Parathyroid adenoma (tissue), 2 donors: Measurements from ENCODE around the gene CHST8.

ENCODE experiments used
- H2AFZ ChIP-seq: fragments of 300-600 bp; sonication (generic); one replicate; pipeline ENCODE4 v1.7.0; 2017; ENCODE audit warnings: antibody characterized with exemption, mild to moderate bottlenecking
- H3K27ac ChIP-seq: fragments of 300-600 bp; sonication (generic); one replicate; pipeline ENCODE4 v1.7.0; 2017
- H3K27me3 ChIP-seq: fragments of 300-600 bp; sonication (generic); one replicate; pipeline ENCODE4 v1.7.0; 2017; ENCODE audit warnings: low read length; ENCODE audit not compliant: control insufficient read depth, insufficient read depth
- H3K36me3 ChIP-seq: fragments of 300-600 bp; sonication (generic); one replicate; pipeline ENCODE4 v1.7.0; 2017; ENCODE audit warnings: low read length; ENCODE audit not compliant: control insufficient read depth, insufficient read depth
- H3K4me1 ChIP-seq: fragments of 300-600 bp; sonication (generic); one replicate; pipeline ENCODE4 v1.7.0; 2017; ENCODE audit warnings: control low read depth
- H3K4me2 ChIP-seq: fragments of 300-600 bp; sonication (generic); one replicate; pipeline ENCODE4 v1.7.0; 2017; ENCODE audit warnings: low read length
- H3K4me3 ChIP-seq: fragments of 300-600 bp; sonication (generic); one replicate; pipeline ENCODE4 v1.7.0; 2017; ENCODE audit warnings: low read depth, low read length
- H3K79me2 ChIP-seq: fragments of 300-600 bp; sonication (generic); one replicate; pipeline ENCODE4 v1.7.0; 2017; ENCODE audit warnings: control low read depth
- H3K9ac ChIP-seq: fragments of 300-600 bp; sonication (generic); one replicate; pipeline ENCODE4 v1.7.0; 2017; ENCODE audit warnings: mild to moderate bottlenecking
- H3K9me3 ChIP-seq: fragments of 300-600 bp; sonication (generic); one replicate; pipeline ENCODE4 v1.7.0; 2017; ENCODE audit warnings: low read length; ENCODE audit not compliant: control insufficient read depth
- TF ChIP-seq, protein P1 (sequence below): fragments of 300-600 bp; sonication (generic); IDR thresholded peaks from one replicate; pipeline ENCODE4 v1.7.0; 2017; ENCODE audit warnings: antibody characterized with exemption, mild to moderate bottlenecking
- donor health status: primary hyperparathyroidism.

The CHST8 gene

DNA sequence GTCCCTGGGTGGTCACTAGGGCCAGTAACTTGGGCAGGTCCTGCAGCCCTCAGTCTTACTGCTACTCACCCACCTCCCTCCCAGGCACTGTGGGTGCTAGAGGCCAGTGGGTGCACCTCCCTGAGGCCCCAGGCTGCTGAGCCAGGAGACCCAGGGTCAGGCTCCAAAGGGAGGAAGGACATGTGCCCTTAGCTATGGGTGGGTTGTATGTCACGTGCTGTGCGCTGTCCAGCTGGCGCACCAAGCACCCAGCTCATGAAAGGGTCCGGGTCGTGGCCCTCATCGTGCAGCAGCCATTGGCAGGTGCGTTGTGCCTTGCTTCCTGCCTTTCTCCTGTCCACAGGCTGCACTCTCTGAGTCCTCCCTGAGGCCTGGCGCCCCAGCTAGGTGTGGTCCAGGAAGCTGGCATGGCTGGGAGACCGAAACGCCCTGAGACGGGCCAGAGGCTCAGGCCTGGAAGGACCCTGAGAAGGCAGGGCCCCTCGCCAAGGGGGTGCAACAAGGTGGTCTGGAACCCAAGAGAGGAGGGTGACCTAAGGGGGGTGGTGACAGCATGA is 127.9 kb downstream of the CHST8 start:
- Histone ChIP-seq H3K9ac (no peak overlapping the region), H3K4me2 (no peak overlapping the region), H3K36me3 (no peaks in the 10 kb centered on the region), H3K27ac (no peak overlapping the region), H3K4me1 (no peaks in the 10 kb centered on the region), H3K9me3 (no peaks in the 10 kb centered on the region), H3K79me2 (no peaks in the 10 kb centered on the region), H3K27me3 (no peaks in the 10 kb centered on the region), H3K4me3 (no peak overlapping the region), H2AFZ (no peak overlapping the region)
- TF ChIP-seq, protein P1, sequence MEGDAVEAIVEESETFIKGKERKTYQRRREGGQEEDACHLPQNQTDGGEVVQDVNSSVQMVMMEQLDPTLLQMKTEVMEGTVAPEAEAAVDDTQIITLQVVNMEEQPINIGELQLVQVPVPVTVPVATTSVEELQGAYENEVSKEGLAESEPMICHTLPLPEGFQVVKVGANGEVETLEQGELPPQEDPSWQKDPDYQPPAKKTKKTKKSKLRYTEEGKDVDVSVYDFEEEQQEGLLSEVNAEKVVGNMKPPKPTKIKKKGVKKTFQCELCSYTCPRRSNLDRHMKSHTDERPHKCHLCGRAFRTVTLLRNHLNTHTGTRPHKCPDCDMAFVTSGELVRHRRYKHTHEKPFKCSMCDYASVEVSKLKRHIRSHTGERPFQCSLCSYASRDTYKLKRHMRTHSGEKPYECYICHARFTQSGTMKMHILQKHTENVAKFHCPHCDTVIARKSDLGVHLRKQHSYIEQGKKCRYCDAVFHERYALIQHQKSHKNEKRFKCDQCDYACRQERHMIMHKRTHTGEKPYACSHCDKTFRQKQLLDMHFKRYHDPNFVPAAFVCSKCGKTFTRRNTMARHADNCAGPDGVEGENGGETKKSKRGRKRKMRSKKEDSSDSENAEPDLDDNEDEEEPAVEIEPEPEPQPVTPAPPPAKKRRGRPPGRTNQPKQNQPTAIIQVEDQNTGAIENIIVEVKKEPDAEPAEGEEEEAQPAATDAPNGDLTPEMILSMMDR, result no peak

DNA sequence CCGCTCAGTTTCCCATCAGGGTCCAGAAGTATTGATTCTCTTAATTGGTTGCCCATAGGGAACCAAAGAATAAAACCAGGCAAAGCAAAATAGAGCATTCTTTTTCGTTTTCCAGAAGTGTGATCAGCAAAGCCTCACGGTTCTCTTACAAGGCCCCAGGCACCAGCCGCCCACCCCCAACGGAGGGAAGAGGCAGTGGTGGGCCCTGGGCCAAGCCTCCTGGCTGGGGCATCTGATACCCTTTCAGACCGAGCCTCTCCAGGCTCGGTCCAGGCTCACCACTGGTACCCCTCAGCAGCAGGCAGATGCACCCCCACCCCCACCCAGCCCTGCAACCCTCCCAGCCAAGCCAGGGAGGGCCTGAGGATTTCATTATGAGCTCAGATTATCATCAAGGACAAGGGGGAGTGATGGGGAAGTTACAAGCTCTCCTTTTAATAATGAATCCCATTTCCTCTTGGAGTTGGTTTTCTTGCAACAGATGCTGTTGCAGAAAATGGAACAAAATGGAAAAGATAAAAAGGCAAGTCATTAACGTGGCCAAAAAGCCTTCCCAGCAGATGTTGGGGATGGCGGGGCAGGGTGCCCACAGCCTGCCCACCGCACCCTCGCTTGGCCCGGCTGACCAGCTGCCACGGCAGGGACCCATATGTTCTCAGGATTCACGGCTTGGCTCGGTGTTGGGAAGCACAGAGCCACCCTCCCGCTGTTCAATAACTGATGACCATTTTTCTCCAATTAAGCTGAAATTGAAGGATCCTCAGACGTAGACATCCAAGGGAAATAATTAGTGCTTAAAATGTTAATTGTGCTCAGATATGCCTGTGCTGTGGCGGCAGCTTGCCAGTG is 129.1 kb downstream of the CHST8 start:
- no peak overlapping the region for H3K4me2 ChIP-seq
- TF ChIP-seq, protein P1, result no peak
- H3K9me3 ChIP-seq, result no peaks in the 10 kb centered on the region
- H3K36me3 ChIP-seq, result no peaks in the 10 kb centered on the region
- H3K4me1 ChIP-seq, result no peaks in the 10 kb centered on the region
- no peaks in the 10 kb centered on the region for H3K27me3 ChIP-seq
- no peaks in the 10 kb centered on the region for H3K79me2 ChIP-seq
- no peak overlapping the region for H2AFZ ChIP-seq
- H3K9ac ChIP-seq, result no peak overlapping the region
- no peak overlapping the region for H3K4me3 ChIP-seq
- no peak overlapping the region for H3K27ac ChIP-seq

DNA sequence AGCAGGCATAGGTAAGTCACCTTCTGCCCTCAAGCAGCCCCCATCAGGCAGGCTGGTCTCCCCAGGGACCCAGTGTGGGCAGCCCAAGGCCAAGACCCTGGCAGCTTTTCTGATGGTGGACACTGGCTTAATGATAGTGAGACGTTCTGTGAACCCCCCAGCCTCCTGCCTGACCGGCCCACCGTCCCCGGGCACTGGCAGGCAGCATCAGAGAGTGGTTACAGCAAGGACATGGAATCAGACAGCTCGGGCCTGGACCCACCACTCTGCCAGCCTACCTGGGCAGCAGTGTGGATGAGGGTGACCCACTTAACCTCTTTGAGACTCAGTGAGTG is 129.7 kb downstream of the CHST8 start:
- no peak overlapping the region for H3K4me2 ChIP-seq
- no peaks in the 10 kb centered on the region for H3K9me3 ChIP-seq
- H3K4me1 ChIP-seq, result no peaks in the 10 kb centered on the region
- no peaks in the 10 kb centered on the region for H3K27me3 ChIP-seq
- no peaks in the 10 kb centered on the region for H3K36me3 ChIP-seq
- H3K4me3 ChIP-seq, result no peak overlapping the region
- TF ChIP-seq, protein P1, result no peak
- H2AFZ ChIP-seq, result no peak overlapping the region
- no peaks in the 10 kb centered on the region for H3K79me2 ChIP-seq
- H3K9ac ChIP-seq, result no peak overlapping the region
- H3K27ac ChIP-seq, result no peak overlapping the region

DNA sequence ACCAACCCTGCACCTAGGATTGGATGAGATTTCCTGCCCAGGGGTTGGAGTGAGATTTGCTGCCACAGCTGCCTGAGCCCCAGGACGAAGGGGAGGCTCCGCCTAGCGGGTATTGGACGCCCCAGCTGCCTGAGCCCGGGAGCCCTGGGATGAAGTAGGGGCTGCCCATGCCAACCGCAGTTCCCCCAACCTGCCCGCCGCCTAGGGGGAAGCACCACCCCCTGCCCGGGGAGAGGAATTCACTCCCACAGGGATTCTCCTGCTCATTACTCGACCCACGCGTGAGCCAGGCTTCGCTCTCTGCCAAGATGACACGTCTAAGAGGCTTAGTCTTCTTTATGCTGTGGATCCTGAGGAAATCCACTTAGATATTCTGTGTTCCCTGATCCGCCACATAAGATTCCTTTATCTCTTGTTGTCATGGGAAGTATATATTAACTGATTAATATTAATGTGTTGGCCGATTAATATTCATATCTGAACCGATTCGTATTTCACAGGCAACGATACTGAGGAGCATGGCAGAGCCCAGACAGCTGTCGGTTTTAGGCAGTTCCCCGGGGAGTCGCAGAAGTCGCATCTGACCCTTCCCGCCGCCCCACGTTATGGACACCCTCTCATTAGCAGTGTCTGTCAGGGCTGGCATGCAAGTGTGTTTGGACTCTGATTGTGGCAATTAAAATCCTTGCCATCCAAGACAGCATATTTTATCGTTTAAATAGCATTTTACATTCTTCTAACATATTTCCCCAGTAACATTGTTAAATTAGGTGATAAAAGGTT is 130.5 kb downstream of the CHST8 start:
- Histone ChIP-seq H3K4me3 (no peak overlapping the region), H3K27me3 (no peaks in the 10 kb centered on the region), H3K79me2 (no peaks in the 10 kb centered on the region), H3K27ac (no peak overlapping the region), H3K9me3 (no peaks in the 10 kb centered on the region), H3K9ac (no peak overlapping the region), H2AFZ (no peak overlapping the region), H3K36me3 (no peaks in the 10 kb centered on the region), H3K4me1 (no peaks in the 10 kb centered on the region), H3K4me2 (no peak overlapping the region)
- TF ChIP-seq, protein P1, result no peak
